ENCODE data around the gene PIEZO1.

GRCh38 chr16:88681709-88682451, 103.1 kb downstream of the PIEZO1 start:
- no peak for TF ChIP-seq SMC3 (IDR thresholded peaks at IDR 0.05)
- no peak for TF ChIP-seq CTCF (IDR thresholded peaks at IDR 0.05)
- TF ChIP-seq EHMT2 (IDR thresholded peaks at IDR 0.05; ENCODE audit: low read depth) = no peak
- TF ChIP-seq RAD21 (conservative IDR thresholded peaks at IDR 0.05 in 1 of 2, IDR thresholded peaks at IDR 0.05 in 1 of 2) = no peak
- no peak for TF ChIP-seq KDM1A (IDR thresholded peaks at IDR 0.05; ENCODE audit: low read depth)
- TF ChIP-seq CBX2 (IDR thresholded peaks at IDR 0.05; ENCODE audit: borderline replicate concordance, low read depth) = no peak
- TF ChIP-seq POLR2A (IDR thresholded peaks at IDR 0.05; ENCODE audit: low read length) = no peak
- TF ChIP-seq RNF2 (IDR thresholded peaks at IDR 0.05; ENCODE audit: borderline replicate concordance, low read depth) = no peak
